GM19099 (cell line): ENCODE data around the gene LHFPL3.

Experiments used
- POLR2A ChIP-seq: IDR thresholded peaks from 3 replicates; pipeline ENCODE4 v1.6.1; 2011; ENCODE audit warnings: low read depth; ENCODE audit not compliant: insufficient read length; ENCODE audit errors: extremely low read depth

The LHFPL3 gene

DNA sequence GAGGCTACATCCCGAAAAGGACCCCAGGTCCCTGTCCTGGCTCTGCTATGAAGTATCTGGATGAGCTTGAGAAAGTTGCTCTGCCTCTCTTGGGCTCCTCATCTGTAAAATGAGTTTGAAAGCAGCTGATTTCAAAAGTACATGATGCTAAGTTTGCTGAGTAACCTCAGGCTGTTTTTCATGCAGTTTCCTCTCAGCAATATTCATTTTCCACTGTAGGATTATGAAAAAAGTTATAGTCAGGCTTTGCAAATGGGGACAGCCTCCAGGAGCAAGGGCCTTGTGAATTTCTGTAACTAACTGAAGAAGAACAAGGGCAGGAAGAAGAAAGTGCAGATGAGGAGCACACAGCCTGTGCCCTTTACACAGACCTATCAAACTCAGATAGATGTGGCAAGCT lies 518.3 kb downstream of the LHFPL3 start:
- no peak for TF ChIP-seq POLR2A

DNA sequence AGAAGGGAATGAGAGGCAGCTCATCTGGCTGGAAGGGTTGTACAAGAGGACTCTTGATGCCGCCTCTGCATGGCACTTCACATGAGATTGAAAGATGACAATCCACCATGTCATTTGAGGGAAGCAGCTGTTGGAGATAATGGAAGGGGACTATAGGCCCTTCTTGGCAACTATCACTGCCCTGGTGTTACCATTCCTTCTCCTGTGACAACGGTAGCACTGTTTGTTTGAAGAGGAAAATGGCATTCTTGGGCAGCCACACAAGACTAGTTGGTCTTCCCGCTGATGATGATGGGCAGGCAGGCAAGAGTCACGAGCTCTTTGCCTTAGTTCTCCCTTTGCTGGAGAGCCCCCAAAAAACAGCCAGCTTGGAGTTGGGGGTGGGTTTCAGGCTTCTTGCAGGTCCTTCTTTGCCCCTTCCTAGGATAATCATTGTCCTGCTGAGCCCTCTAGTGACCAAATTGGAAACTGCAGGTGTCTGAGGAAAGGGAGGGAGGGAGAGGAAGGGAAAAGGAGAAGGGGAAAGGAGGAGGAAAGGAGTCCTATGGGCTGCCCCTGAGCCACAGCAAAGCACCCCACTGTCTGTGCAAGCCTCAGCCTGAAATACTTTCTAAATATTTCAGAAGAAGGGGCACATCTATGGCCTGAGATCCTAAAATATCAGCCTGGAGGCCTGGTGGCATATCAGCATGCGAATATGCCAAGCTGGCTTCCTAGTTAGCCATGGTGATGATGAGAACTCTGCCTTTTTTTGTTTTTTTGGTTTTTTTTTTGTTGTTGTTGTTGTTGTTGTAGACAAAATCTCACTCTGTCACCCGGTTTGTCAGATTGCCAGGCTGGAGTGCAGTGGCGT lies 520.0 kb downstream of the LHFPL3 start:
- TF ChIP-seq POLR2A: no peak

GRCh38 chr7:104850374-104850773 lies 522.0 kb downstream of the LHFPL3 start:
- TF ChIP-seq POLR2A: no peak

DNA sequence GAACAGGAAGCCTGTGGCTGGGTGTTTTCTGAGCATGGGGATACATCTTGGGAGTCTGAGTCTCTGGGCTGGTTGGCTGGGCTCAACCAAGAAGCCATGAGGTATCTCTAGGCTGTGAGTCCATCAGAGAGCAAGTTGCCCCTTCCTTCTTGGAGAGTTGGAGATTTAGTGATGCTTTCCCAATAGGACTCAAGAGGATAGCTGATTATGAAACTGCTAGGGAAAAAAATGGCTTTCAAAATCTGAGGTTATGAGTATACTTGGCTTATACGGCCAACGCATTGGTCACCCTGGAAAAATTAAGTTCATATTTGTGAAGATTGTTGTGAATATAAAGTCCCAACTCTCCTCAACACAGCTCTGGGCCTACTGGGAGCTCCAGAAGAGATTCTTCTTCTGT lies 522.9 kb downstream of the LHFPL3 start:
- TF ChIP-seq POLR2A: no peak

GRCh38 chr7:104852386-104852785 lies 524.0 kb downstream of the LHFPL3 start:
- TF ChIP-seq POLR2A: no peak

GRCh38 chr7:104855861-104856260 lies 527.5 kb downstream of the LHFPL3 start:
- TF ChIP-seq POLR2A: no peak

GRCh38 chr7:104857458-104858425 lies 529.3 kb downstream of the LHFPL3 start:
- no peak for TF ChIP-seq POLR2A

DNA sequence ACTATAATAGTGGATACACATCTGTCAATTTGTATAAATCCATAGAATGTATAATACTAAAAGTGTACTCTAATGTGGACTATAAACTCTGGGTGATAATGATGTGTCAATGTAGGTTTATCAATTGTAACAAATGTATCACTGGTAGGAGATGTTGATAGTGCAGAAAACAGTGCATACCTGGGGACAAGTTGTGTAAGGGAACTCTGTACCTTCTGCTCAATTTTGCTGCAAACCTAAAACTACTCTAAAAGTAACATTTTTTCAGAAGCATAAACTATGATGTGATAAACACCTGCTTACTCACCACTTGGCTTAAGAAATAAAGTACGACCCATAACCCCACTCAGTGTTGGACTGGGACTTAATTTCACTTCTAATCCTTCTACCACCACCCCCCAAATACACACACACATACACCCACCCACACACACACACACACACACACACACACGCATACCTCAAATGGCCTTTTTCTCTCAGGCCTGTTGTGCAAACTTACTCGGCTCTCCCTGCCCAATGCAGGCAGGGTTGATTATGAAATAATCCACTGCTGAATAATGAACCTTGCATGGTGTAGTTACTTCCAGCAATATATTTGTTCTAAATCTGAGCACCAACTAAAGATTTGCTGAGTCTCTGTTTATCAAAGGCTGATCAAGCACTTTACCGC lies 531.5 kb downstream of the LHFPL3 start:
- TF ChIP-seq POLR2A: no peak

DNA sequence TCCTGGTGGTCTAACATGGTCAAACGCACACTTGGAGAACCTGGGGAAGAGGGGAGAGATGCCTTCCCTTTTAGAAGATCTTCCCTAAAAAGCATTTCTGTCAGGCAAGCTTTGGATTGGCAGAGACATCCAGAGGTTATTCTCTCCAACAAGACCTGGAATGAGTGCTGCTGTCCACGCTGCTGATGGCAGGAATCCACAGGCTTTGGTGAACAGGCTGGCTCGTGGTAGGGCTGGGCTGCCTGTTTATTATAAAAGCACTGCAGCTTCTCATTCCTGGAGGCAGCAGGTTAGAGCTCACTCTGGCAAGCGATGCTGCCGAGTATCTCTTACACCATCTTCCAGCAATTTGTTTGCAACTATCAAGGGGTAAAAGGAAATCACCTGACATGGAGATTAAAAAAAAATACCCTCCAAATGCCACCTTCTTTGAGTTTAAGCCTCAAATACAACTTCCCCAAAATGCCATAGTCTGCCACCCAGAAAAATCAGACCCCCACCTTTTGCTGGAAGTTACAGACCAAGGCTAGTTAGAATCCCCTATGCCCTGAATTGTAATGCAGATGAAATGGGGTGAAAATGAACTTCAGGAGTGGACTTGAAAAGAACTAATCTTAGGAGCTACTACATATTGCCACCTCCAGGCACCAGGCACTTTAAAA lies 533.5 kb downstream of the LHFPL3 start:
- no peak for TF ChIP-seq POLR2A

GRCh38 chr7:104862719-104863118 lies 534.3 kb downstream of the LHFPL3 start:
- TF ChIP-seq POLR2A: no peak

DNA sequence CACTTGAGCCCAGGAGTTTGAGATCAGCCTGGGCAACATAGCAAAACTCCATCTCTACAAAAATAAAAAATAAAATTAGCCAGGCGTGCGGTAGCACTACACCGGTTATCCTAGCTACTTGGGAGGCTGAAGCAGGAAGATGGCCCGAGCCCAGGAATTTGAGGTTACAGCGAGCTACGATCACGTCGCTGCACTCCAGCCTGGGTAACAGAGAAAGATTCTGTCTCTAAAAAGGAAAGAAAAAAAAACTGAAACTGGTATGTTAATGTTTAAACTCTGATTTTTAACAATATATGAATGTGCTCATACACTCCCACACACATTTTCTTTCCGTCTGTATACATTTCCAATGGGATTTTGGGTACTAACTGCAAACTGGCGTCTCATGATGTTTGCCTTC lies 545.0 kb downstream of the LHFPL3 start:
- TF ChIP-seq POLR2A: no peak

DNA sequence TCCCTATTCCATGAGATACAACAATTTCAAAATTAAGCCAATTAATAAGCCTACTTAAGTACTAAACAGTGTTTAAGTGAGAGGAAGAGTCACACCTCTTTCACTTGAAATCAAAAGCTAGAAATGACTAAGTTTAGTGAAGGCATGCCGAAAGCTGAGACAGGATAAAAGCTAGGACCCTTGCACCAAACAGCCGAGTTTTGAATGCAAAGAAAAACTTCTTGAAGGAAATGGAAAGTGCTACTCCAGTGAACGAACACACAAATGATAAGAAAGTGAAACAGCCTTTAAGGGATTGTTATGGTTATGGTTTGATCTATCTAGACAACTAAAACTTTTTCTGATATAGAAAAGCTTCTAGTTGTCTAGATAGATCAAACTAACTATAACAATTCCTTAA lies 550.2 kb downstream of the LHFPL3 start:
- no peak for TF ChIP-seq POLR2A

- TF ChIP-seq POLR2A: no peak
These were observed 554.9 kb downstream of the LHFPL3 start for GRCh38 chr7:104883248-104883717.

- TF ChIP-seq POLR2A: no peak
These were observed 555.5 kb downstream of the LHFPL3 start for GRCh38 chr7:104883718-104884452.
